Urinary bladder (tissue), 4 donors: Measurements from ENCODE around the gene PYROXD2. TPM values are rescaled to one million over a fixed set of nuclear protein-coding genes. Genes with fewer than 3 reads are reported as not detected.

Experiments used
- DNase-seq: peaks from one replicate; pipeline ENCODE4 v3.0.0-alpha.2; 2015; ENCODE audit errors: extremely low spot score
- H3K27ac ChIP-seq: one replicate; pipeline ENCODE4 v1.5.1; 2013; ENCODE audit warnings: low read depth, mild to moderate bottlenecking, moderate library complexity
- H3K36me3 ChIP-seq: one replicate; pipeline ENCODE4 v1.6.1; 2013; ENCODE audit warnings: mild to moderate bottlenecking, moderate library complexity; ENCODE audit not compliant: insufficient read depth
- H3K4me1 ChIP-seq: one replicate; pipeline ENCODE4 v1.6.1; 2013; ENCODE audit warnings: mild to moderate bottlenecking, moderate library complexity; ENCODE audit not compliant: insufficient read depth
- H3K4me3 ChIP-seq: one replicate; pipeline ENCODE4 v1.5.1; 2013; ENCODE audit warnings: low read depth, low read length
- WGBS: extraction: QIAGEN DNeasy Blood & Tissue Kit; methylation state at CpG from one replicate; pipeline ENCODE4 v1.1.7; 2013; 5-methylcytosine and 5-hydroxymethylcytosine counted together
- polyA plus RNA-seq: library from polyadenylated mRNA; stranded (reverse); fragments of 200-250 nt; gene quantifications from one replicate; pipeline ENCODE4 v1.2.3, GENCODE V29; 2013
- total RNA-seq: library from RNA; depleted of rRNA; stranded (reverse); fragments of >200 nt; gene quantifications from one replicate; pipeline ENCODE4 v1.2.3, GENCODE V29; 2014
- donor health status: healthy with polysubstance abuse.
- donor health status: healthy.

PYROXD2 gene
- total and polyA plus RNA-seq, 2 donors = 8.9 to 15.0 TPM

DNA sequence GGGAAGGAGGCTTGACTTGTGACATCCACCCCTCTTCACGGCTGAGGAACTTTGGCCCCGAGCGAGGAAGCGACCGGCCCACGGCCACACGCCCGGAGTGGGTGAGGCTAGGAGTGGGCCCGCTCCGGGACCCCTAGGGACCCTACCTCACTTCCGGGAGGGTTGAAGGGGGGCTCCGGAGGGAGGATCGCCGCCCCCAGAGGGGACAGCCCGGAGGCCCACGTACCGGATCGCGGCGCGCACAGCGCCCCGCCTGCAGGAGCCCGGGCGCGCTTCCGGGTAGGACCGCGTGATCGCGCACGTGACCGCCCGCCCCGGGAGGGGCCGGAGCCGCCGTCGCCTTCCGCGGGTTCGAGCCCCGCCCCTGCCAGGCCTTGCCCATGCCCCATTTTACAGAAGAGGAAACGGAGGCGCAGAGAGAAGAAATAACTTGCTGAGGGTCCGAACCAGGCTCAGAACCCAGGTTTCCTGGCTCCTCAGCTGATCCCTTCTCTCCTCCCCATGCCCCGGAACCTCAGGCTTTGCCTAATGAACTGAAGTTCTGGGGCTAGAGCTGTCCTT is 31.8 kb upstream of the PYROXD2 start, which contains the start of gene HPS1:
Gene HPS1, minus strand, starts transcription at position 275 of the 561 bp plus-strand sequence. CDS start 3,695 bp downstream, outside the sequence.
- Histone ChIP-seq H3K4me3 (peak within 1 kb of the TSS; percentile 80), H3K36me3 (peaks cover 2% of the 10 kb centered on the region), H3K4me1 (no peaks in the 10 kb centered on the region), H3K27ac (peak within 1 kb of the TSS; percentile 80)
- DNase-seq = no peak
- WGBS = 2% methylated on average over 47 of the region's 47 CpGs

DNA sequence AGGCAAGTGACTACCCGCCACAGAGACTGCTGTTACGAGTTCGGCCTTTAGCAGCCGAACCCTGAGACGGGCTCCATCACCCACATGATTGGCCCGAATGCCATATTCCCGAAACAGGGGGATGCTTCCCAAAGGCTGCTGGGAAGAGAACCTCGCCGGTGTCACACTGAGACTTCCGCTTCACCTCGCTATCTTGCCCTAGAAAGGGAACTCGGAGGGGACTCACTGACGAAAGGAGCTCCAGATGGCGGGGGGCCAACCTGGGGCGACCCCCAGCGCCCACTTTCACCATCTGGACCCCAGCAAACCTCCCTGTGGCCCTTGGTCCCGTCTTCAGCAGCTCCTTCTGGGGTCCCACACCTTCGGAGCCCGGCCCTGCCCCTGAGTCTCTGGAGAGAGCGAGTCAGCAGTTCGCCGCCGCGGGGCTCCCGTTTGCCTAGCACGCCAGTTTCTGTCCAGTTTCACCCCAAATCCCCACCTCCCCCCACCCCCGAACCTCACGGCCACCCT is 31.2 kb upstream of the PYROXD2 start:
- H3K27ac ChIP-seq = peak overlapping the region; percentile 80
- H3K4me3 ChIP-seq = peak overlapping the region; percentile 80
- no peaks in the 10 kb centered on the region for H3K4me1 ChIP-seq
- peaks cover 2% of the 10 kb centered on the region for H3K36me3 ChIP-seq
- WGBS = 1% methylated on average over 28 of the region's 28 CpGs
- DNase-seq = no peak

DNA sequence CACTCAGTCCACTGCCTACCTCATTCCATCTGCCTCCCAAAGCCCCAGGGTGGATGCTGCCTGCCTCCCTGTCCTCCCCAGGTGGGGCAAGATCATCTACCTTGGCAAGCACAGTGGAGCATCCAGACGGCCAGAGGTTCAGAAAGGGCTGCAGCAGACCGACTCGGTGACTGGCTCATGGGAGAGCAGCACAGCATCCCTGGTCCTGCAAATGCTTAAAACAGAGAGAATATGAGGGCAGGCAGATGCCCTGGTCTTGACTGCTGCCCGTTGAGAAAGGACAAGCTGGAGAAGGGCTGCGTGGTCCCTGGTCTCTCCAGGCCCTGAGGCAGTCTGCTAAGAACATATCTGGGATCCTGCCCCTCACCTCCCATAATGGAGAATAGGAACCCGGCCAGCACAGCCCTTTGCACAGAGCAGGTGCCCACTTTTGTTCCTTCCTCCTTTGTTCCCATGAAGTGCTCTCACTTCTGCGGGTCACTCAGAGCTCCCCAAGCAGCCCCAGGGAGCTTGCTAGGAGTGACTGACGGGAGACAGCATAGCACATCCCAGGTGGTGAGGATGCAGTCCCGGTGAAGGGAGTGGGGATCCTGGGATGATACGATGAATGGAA is 30.3 kb upstream of the PYROXD2 start:
- no peak for DNase-seq
- H3K36me3 ChIP-seq = peaks cover 2% of the 10 kb centered on the region
- H3K27ac ChIP-seq = no peak overlapping the region
- 66% methylated on average over 10 of the region's 10 CpGs for WGBS
- no peak overlapping the region for H3K4me3 ChIP-seq
- H3K4me1 ChIP-seq = no peaks in the 10 kb centered on the region

DNA sequence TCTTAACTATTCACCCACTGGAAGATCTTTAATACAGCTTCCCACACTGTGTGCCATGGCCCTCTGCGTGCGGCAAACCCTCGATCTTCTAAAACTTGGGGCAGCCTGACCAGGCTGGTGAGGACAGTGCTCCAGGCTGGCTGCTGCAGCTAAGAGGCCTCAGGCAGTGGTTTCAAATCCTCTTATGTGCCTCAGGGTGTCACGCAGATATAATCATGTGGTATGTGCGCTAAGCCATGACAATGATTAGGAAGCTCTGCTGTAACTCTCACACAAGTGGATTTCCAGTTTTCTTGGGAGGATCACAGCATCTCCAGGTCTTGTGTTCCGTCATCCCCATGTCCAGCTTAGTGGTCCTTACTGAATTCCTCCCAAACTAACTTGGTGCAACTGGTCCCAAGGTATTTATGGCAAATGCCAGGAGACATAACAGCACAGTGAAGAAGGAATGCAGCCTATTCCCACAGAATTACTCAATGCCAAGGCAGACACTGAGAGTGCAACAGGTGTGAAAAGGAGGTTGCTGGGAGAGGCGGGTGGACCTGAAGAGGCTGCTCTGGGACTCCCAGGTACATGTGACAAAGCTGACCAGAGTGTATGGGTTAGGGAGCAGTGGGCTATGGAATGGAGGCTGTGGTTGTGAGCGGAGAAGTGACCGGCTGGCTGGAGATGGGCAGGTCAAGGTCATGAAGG is 29.5 kb upstream of the PYROXD2 start:
- Histone ChIP-seq H3K4me3 (no peak overlapping the region), H3K27ac (no peak overlapping the region), H3K36me3 (peaks cover 2% of the 10 kb centered on the region), H3K4me1 (no peaks in the 10 kb centered on the region)
- no peak for DNase-seq
- WGBS = 93% methylated on average over 9 of the region's 9 CpGs

DNA sequence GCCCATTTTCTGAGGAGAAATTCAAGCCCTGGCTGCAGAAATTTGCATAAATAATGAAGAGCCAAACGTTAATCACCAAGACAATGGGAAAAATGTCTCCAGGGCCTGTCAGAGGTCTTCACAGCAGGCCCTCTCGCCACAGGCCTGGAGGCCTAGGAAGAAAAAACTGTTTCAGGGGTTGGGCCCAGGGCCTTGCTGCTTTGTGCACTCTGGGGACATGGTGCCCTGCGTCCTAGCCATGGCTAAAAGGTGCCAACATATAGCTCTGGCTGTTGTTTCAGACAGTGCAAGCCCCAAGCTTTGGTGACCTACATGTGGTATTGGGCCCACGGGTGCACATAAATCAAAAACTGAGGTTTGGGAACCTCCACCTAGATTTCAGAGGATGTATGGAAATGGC is 23.7 kb upstream of the PYROXD2 start:
- no peaks in the 10 kb centered on the region for H3K4me1 ChIP-seq
- peaks cover 6% of the 10 kb centered on the region for H3K36me3 ChIP-seq
- no peak overlapping the region for H3K27ac ChIP-seq
- no peak overlapping the region for H3K4me3 ChIP-seq
- WGBS = 93% methylated on average over 4 of the region's 4 CpGs
- DNase-seq = no peak

DNA sequence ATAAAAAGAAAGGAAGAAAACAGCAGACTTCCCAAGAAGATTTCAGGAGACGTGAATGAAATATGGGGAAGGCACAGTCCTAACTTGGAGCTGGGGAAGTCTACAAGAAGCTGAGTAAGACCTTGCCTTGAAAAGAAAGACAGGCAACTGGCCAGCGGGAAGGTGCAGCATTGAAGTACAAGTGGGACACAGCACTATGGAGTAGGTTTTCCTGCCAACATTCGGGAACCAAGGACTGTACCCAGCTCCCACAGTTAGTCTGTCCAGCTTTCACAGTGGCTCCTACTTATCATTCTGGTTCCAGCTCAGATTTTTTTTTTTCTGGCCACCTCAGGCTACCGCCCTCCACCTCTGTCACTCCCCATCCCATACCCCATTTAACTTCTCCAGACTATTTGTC is 21.7 kb upstream of the PYROXD2 start:
- H3K36me3 ChIP-seq = peaks cover 9% of the 10 kb centered on the region
- WGBS = 97% methylated on average over 4 of the region's 4 CpGs
- H3K4me1 ChIP-seq = no peaks in the 10 kb centered on the region
- H3K27ac ChIP-seq = no peak overlapping the region
- DNase-seq = no peak
- no peak overlapping the region for H3K4me3 ChIP-seq

DNA sequence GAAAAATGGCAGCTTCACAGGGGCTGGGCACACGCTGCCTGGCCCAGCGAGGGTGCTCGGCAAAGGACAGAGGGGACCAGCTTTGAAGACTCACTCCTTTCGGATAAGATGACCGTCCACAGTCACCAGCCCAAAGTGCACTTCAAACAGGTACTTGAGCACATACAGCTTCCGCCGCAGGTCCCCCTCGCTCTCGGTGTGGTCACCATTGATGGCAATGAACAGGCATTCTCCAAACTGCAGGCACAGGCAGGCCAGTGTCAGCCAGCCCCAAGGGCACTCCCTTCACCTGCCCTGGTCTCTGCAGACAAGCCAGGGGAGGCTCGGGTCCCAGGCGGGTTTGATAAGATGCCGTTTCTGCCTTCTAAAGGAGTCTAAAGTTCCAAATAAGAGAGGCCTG is 20.2 kb upstream of the PYROXD2 start:
- WGBS = 97% methylated on average over 12 of the region's 12 CpGs
- Histone ChIP-seq H3K4me1 (no peaks in the 10 kb centered on the region), H3K27ac (no peak overlapping the region), H3K4me3 (no peak overlapping the region), H3K36me3 (peaks cover 13% of the 10 kb centered on the region)
- DNase-seq = no peak

DNA sequence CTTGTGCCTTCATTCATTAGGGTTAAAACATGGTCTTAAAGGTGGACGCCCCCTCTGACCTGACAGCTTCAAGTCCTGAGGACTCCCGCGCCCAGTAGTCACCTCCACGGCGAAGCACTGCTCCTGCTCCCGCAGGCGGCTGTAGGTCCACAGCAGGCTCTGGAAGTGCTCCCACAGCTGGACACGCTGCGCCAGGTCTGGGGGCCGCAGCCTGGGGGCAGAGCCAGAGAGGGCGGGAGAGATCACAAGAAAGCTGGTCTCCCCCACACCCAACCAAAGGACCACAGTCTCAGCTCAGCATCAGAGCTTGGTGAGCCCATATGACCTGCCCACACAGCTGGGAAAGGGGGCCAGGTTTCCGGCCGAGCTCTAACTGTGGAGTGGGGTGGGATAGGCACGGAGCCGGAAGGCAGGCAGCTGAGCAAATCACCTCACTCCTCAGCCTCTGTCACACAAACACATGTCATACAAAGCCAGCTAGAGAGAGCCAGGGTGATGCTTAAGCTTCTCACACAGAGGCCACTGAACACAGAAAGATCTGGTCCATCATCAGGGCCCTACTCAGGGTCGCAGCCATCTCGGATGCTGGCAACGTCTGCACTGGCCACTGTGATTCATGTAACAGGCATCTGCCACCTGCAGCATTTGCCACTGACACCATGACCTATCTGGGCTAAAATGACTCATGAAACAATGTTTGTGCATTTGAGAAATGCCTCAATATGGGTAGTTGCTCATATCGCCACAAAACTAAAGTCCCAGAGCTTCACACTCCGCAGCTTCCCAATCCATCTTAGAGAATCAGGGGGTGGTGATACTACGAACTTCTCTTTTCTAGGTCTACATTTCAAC is 19.1 kb upstream of the PYROXD2 start:
- peaks cover 16% of the 10 kb centered on the region for H3K36me3 ChIP-seq
- H3K4me1 ChIP-seq = no peaks in the 10 kb centered on the region
- WGBS = 98% methylated on average over 21 of the region's 21 CpGs
- no peak overlapping the region for H3K4me3 ChIP-seq
- DNase-seq = no peak
- no peak overlapping the region for H3K27ac ChIP-seq

DNA sequence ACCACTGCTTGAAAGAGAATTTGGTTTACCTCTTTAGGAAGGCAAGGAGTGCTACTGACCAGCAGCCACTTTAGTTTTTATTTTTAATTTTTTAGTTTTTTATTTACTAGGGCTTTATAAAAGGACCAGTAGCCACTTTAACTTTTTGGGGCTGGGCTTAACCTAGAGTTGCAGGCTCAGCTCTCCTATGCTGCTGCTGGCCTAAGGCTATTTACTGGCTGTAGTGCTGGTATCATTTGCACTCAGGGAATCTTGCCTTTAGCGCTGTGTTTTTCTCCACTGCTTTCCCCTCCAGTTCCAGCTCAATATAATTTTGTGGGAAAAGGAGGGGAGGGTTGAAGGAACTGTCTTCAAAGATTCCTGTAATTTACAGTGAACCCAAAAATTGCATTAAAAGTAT is 18.4 kb upstream of the PYROXD2 start:
- peaks cover 16% of the 10 kb centered on the region for H3K36me3 ChIP-seq
- 100% methylated on average over 1 of the region's 1 CpG for WGBS
- H3K27ac ChIP-seq = no peak overlapping the region
- no peak for DNase-seq
- no peak overlapping the region for H3K4me3 ChIP-seq
- no peaks in the 10 kb centered on the region for H3K4me1 ChIP-seq

DNA sequence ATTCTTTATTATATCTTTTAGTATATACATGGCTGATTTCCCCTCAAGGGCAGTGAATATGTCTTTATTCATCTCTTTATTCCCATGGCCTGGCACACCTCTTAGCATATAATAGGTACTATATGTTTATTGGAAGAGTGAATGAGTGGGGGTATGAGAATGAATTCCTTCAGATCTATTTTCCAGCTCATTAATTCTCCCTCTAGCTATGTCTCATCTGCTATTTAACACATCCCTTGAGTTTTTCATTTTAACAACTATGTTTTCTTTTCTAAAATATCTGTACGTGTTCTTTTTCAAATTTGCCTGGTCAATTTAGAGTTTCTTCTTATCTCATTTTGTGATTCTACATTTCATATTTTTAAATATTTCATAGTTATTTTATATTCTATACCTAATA is 17.3 kb upstream of the PYROXD2 start:
- Histone ChIP-seq H3K36me3 (peaks cover 16% of the 10 kb centered on the region), H3K4me3 (no peak overlapping the region), H3K4me1 (no peaks in the 10 kb centered on the region), H3K27ac (no peak overlapping the region)
- no peak for DNase-seq
- 97% methylated on average over 1 of the region's 1 CpG for WGBS

DNA sequence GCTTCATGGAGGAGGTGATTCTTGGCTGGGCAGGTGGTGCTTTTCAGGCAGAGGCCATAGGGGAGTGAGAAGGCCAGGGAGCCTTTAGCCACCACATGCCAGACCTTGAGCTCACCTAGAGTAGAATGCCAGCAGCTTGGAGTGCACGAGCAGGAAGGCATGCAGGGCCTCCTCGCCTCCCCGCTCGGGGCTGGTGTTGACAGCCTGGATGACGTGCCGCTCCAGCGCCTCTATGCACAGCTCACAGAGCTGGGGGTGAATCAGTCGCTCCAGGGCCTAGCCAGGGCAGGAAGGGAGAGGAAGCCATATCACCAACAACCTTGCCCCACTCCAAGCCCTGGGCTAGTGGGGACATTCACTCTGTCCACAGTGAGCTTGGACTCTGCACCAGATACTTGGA is 16.0 kb upstream of the PYROXD2 start:
- peaks cover 16% of the 10 kb centered on the region for H3K36me3 ChIP-seq
- DNase-seq = no peak
- no peaks in the 10 kb centered on the region for H3K4me1 ChIP-seq
- H3K27ac ChIP-seq = no peak overlapping the region
- H3K4me3 ChIP-seq = no peak overlapping the region
- 97% methylated on average over 8 of the region's 8 CpGs for WGBS

DNA sequence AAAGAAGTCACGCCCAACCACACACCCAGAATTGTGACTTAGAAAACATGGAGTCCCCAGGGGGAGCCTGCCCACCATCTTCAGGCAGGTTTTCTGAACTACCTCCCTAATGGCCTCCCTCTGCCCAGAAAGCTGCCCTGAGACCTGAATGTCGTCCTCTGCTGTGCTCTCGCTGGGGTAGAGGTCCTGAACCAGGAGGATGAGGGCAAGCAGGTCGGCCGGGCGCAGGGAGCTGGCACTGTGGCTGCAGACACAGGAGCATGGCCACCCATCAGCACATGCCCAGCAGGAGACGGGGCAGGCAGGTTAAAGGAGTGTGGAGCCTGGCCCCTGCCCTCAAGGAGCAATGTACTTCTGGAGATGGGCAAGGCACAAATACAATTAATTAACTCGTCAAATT is 15.4 kb upstream of the PYROXD2 start:
- Histone ChIP-seq H3K4me3 (no peak overlapping the region), H3K4me1 (no peaks in the 10 kb centered on the region), H3K27ac (no peak overlapping the region), H3K36me3 (peaks cover 16% of the 10 kb centered on the region)
- no peak for DNase-seq
- WGBS = 97% methylated on average over 8 of the region's 8 CpGs

DNA sequence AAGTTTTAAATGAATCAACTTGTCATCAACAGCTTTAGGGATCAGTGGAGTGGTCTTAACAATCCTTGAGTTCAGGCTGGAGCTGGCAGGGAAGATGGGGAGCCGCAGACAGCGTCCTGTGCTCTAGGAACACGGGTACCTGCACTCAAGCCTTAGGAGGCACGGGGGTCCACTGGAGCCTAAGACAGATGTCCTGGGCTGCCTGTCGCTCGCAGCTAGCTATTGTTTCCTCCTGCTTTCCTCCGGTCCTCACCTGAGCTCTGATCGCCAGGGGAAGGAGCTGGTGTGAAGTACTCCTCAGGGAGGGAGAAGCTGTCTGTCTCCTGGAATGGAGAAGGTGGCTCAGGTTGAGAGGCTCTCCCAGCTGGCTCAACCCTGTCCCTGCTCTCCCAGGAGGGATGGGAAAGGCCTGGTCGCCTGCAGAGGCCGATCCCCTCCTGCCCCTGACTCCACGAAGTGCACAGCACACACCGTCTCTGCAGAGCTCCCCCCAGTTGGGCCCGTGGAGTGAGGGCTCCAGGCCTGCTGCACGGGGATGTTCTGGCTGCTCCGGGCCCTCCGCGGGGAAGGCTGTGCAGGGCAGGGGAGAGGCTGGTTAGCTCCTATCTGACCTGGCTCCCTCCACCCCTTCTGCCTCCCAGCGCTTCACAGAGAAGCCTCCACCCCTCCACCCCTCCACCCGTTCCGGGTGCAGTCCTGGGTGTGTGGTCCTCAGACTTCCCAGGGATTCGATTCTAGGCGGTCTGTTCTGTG is 14.5 kb upstream of the PYROXD2 start:
- Histone ChIP-seq H3K36me3 (peaks cover 13% of the 10 kb centered on the region), H3K4me1 (no peaks in the 10 kb centered on the region), H3K27ac (no peak overlapping the region), H3K4me3 (no peak overlapping the region)
- WGBS = 95% methylated on average over 22 of the region's 22 CpGs
- DNase-seq = no peak
